ENCODE results near the gene TMEM212. TPM values are rescaled to one million over a fixed set of nuclear protein-coding genes. Genes with fewer than 3 reads are reported as not detected.

TMEM212 gene
- total RNA-seq, 1 donor from 2014 or later, result not detected

GRCh38 chr3:171834461-171834801 is 8.7 kb upstream of the TMEM212 start:
- Histone ChIP-seq H3F3A (ENCODE audit: low read depth) (no peaks in the 10 kb centered on the region), H3K9ac (no peak overlapping the region), H3K36me3 (no peaks in the 10 kb centered on the region), H3K79me2 (ENCODE audit: low read depth) (no peaks in the 10 kb centered on the region), H3K4me1 (peaks cover 6% of the 10 kb centered on the region), H3K27ac (no peak overlapping the region), H3K27me3 (no peaks in the 10 kb centered on the region), H3K4me2 (no peak overlapping the region), H3K9me3 (ENCODE audit: low read depth) (no peaks in the 10 kb centered on the region), H3K4me3 (no peak overlapping the region), H2AFZ (replicated peaks) (peak overlapping the region; percentile 51), H4K20me1 (ENCODE audit: low read depth) (no peaks in the 10 kb centered on the region)
- peak overlapping the region; percentile 78 for H3K27ac Mint-ChIP-seq
- DNase-seq (ENCODE audit: low spot score), result no peak
- no peaks in the 10 kb centered on the region for H3K9me3 Mint-ChIP-seq
- H3K4me3 Mint-ChIP-seq, result no peak overlapping the region
- no peak for TF ChIP-seq EZH2phosphoT487 (IDR thresholded peaks at IDR 0.05)
- TF ChIP-seq, protein P1, sequence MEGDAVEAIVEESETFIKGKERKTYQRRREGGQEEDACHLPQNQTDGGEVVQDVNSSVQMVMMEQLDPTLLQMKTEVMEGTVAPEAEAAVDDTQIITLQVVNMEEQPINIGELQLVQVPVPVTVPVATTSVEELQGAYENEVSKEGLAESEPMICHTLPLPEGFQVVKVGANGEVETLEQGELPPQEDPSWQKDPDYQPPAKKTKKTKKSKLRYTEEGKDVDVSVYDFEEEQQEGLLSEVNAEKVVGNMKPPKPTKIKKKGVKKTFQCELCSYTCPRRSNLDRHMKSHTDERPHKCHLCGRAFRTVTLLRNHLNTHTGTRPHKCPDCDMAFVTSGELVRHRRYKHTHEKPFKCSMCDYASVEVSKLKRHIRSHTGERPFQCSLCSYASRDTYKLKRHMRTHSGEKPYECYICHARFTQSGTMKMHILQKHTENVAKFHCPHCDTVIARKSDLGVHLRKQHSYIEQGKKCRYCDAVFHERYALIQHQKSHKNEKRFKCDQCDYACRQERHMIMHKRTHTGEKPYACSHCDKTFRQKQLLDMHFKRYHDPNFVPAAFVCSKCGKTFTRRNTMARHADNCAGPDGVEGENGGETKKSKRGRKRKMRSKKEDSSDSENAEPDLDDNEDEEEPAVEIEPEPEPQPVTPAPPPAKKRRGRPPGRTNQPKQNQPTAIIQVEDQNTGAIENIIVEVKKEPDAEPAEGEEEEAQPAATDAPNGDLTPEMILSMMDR (IDR thresholded peaks at IDR 0.05), result no peak
- TF ChIP-seq EZH2 (IDR thresholded peaks at IDR 0.05), result no peak
- no peaks in the 10 kb centered on the region for H3K36me3 Mint-ChIP-seq
- H3K4me1 Mint-ChIP-seq, result peaks cover 41% of the 10 kb centered on the region
- no peaks in the 10 kb centered on the region for H3K27me3 Mint-ChIP-seq (ENCODE audit: insufficient read depth, low read depth)

- H2AFZ ChIP-seq (replicated peaks), result no peak overlapping the region
- no peaks in the 10 kb centered on the region for H3K79me2 ChIP-seq (ENCODE audit: low read depth)
- TF ChIP-seq, protein P1 (IDR thresholded peaks at IDR 0.05), result no peak
- no peak for TF ChIP-seq EZH2phosphoT487 (IDR thresholded peaks at IDR 0.05)
- no peak overlapping the region for H3K27ac ChIP-seq
- no peak for DNase-seq (ENCODE audit: low spot score)
- H4K20me1 ChIP-seq (ENCODE audit: low read depth), result no peaks in the 10 kb centered on the region
- no peak overlapping the region for H3K4me3 Mint-ChIP-seq
- H3F3A ChIP-seq (ENCODE audit: low read depth), result no peaks in the 10 kb centered on the region
- H3K36me3 ChIP-seq, result no peaks in the 10 kb centered on the region
- peaks cover 41% of the 10 kb centered on the region for H3K4me1 Mint-ChIP-seq
- H3K36me3 Mint-ChIP-seq, result no peaks in the 10 kb centered on the region
- no peak overlapping the region for H3K4me3 ChIP-seq
- H3K9ac ChIP-seq, result no peak overlapping the region
- no peaks in the 10 kb centered on the region for H3K27me3 ChIP-seq
- peaks cover 6% of the 10 kb centered on the region for H3K4me1 ChIP-seq
- H3K9me3 Mint-ChIP-seq, result no peaks in the 10 kb centered on the region
- H3K27me3 Mint-ChIP-seq (ENCODE audit: insufficient read depth, low read depth), result no peaks in the 10 kb centered on the region
- H3K27ac Mint-ChIP-seq, result peak overlapping the region; percentile 78
- no peaks in the 10 kb centered on the region for H3K9me3 ChIP-seq (ENCODE audit: low read depth)
- no peak overlapping the region for H3K4me2 ChIP-seq
Observed at GRCh38 chr3:171835116-171835515, 8.0 kb upstream of the TMEM212 start.

- H3K9me3 ChIP-seq (ENCODE audit: low read depth), result no peaks in the 10 kb centered on the region
- Mint-ChIP-seq H3K4me3 (no peak overlapping the region), H3K27ac (no peak overlapping the region), H3K27me3 (ENCODE audit: insufficient read depth, low read depth) (no peaks in the 10 kb centered on the region), H3K36me3 (no peaks in the 10 kb centered on the region), H3K9me3 (no peaks in the 10 kb centered on the region), H3K4me1 (peaks cover 42% of the 10 kb centered on the region)
- H3K4me3 ChIP-seq, result no peak overlapping the region
- no peak overlapping the region for H3K9ac ChIP-seq
- TF ChIP-seq, protein P1 (IDR thresholded peaks at IDR 0.05), result no peak
- no peak overlapping the region for H2AFZ ChIP-seq (replicated peaks)
- H3F3A ChIP-seq (ENCODE audit: low read depth), result no peaks in the 10 kb centered on the region
- no peaks in the 10 kb centered on the region for H3K36me3 ChIP-seq
- no peaks in the 10 kb centered on the region for H3K27me3 ChIP-seq
- H3K4me1 ChIP-seq, result peaks cover 6% of the 10 kb centered on the region
- no peak for DNase-seq (ENCODE audit: low spot score)
- H3K4me2 ChIP-seq, result no peak overlapping the region
- H3K79me2 ChIP-seq (ENCODE audit: low read depth), result no peaks in the 10 kb centered on the region
- no peaks in the 10 kb centered on the region for H4K20me1 ChIP-seq (ENCODE audit: low read depth)
- no peak overlapping the region for H3K27ac ChIP-seq
Observed at GRCh38 chr3:171835613-171836012, 7.5 kb upstream of the TMEM212 start.

DNA sequence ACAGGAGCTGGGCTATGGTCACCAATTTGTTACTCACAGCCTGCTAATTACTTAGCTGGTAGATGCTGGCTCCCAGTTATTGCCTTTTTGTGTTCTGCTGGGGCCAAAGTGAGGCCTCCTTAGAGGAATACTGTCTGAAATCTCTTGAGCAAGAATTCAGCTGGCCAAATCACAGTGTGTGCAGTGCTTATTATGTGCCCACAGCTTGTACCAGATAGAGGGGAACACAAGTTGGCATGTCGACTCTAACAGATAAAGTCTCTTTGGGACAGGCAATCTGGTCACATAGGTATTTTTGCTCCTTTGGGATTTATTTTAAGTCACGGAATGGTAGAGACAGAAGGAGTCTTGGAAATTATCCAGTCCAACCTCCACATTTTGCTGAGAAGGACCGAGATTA is 6.3 kb upstream of the TMEM212 start:
- Mint-ChIP-seq H3K36me3 (no peaks in the 10 kb centered on the region), H3K27me3 (ENCODE audit: insufficient read depth, low read depth) (no peaks in the 10 kb centered on the region), H3K9me3 (no peaks in the 10 kb centered on the region), H3K4me3 (no peak overlapping the region), H3K4me1 (peaks cover 54% of the 10 kb centered on the region), H3K27ac (peak overlapping the region; percentile 24)
- no peak overlapping the region for H3K9ac ChIP-seq
- H3K79me2 ChIP-seq (ENCODE audit: low read depth), result no peaks in the 10 kb centered on the region
- H3F3A ChIP-seq (ENCODE audit: low read depth), result no peaks in the 10 kb centered on the region
- no peaks in the 10 kb centered on the region for H4K20me1 ChIP-seq (ENCODE audit: low read depth)
- no peaks in the 10 kb centered on the region for H3K36me3 ChIP-seq
- no peak for TF ChIP-seq EZH2phosphoT487 (IDR thresholded peaks at IDR 0.05)
- TF ChIP-seq EZH2 (IDR thresholded peaks at IDR 0.05), result no peak
- TF ChIP-seq, protein P1 (IDR thresholded peaks at IDR 0.05), result no peak
- no peak overlapping the region for H3K4me2 ChIP-seq
- H3K4me3 ChIP-seq, result no peak overlapping the region
- H3K27me3 ChIP-seq, result no peaks in the 10 kb centered on the region
- H3K9me3 ChIP-seq (ENCODE audit: low read depth), result no peaks in the 10 kb centered on the region
- peaks cover 6% of the 10 kb centered on the region for H3K4me1 ChIP-seq
- H2AFZ ChIP-seq (replicated peaks), result no peak overlapping the region
- H3K27ac ChIP-seq, result no peak overlapping the region
- DNase-seq (ENCODE audit: low spot score), result no peak

Measured in neural progenitor cell (in vitro differentiated cells).